WTC11 (cell line): ENCODE results near the gene STUM. TPM values are rescaled to one million over a fixed set of nuclear protein-coding genes. Genes with fewer than 3 reads are reported as not detected.

Source experiments
- ATAC-seq: fragments of 200-7000 bp; cut with Tn5 transposase; 2 replicates; pipeline ENCODE4 v1.10.0; 2021; ENCODE audit warnings: mild to moderate bottlenecking, moderate library complexity
- CTCF ChIA-PET: fragments of 300-600 bp; sonication (Branson Sonifier 250); formaldehyde crosslinking; loops from one replicate; lab custom pipeline; 2021; ENCODE audit warnings: antibody characterized with exemption; lab: Charles Lee
- POLR2A ChIA-PET: fragments of 350-600 bp; sonication (Branson Sonifier 250); formaldehyde crosslinking; loops from one replicate; lab custom pipeline; 2021; ENCODE audit warnings: antibody characterized with exemption; lab: Charles Lee
- DNase-seq: peaks from one replicate; pipeline ENCODE4 v3.0.0; 2021; ENCODE audit warnings: low spot score
- H3K27ac Mint-ChIP-seq: 2 replicates; pipeline ENCODE4 v1.8.0; 2021; ENCODE audit warnings: mixed read lengths
- H3K27me3 Mint-ChIP-seq: 2 replicates; pipeline ENCODE4 v1.8.0; 2021; ENCODE audit warnings: low read depth, mild to moderate bottlenecking, moderate library complexity, mixed read lengths
- H3K36me3 Mint-ChIP-seq: 2 replicates; pipeline ENCODE4 v1.8.0; 2021; ENCODE audit warnings: mixed read lengths
- H3K4me1 Mint-ChIP-seq: 2 replicates; pipeline ENCODE4 v1.8.0; 2022; ENCODE audit warnings: mixed read lengths
- H3K4me3 Mint-ChIP-seq: 2 replicates; pipeline ENCODE4 v1.8.0; 2021; ENCODE audit warnings: mild to moderate bottlenecking, moderate library complexity, mixed read lengths
- H3K9me3 Mint-ChIP-seq: 2 replicates; pipeline ENCODE4 v1.8.0; 2021; ENCODE audit warnings: mixed read lengths
- JAZF1 ChIP-seq: fragments of 250-450 bp; sonication (Bioruptor Pico); IDR thresholded peaks from 2 replicates; pipeline ENCODE4 v1.9.0; 2021; ENCODE audit warnings: moderate library complexity, mild to moderate bottlenecking, inconsistent platforms
- JUN ChIP-seq: sonication (generic); formaldehyde crosslinking; IDR thresholded peaks from 2 replicates; pipeline ENCODE4 v1.8.0; 2023; ENCODE audit warnings: mild to moderate bottlenecking, missing genetic modification reagents
- KAT7 ChIP-seq: sonication (generic); formaldehyde crosslinking; IDR thresholded peaks from 2 replicates; pipeline ENCODE4 v1.8.1; 2023; ENCODE audit warnings: missing genetic modification reagents, mild to moderate bottlenecking, borderline replicate concordance
- PRRX2 ChIP-seq: fragments of 250-450 bp; sonication (Bioruptor Pico); IDR thresholded peaks from 2 replicates; pipeline ENCODE4 v1.8.0; 2021; ENCODE audit warnings: mild to moderate bottlenecking
- ZNF671 ChIP-seq: fragments of 250-450 bp; sonication (Bioruptor Pico); IDR thresholded peaks from 2 replicates; pipeline ENCODE4 v1.8.0; 2021; ENCODE audit warnings: mild to moderate bottlenecking
- total RNA-seq: library from RNA; stranded (reverse); gene quantifications from 3 replicates; pipeline ENCODE4 v1.2.3, GENCODE V29; 2021
- TF ChIP-seq, protein P1 (sequence below): sonication (generic); formaldehyde crosslinking; IDR thresholded peaks from 2 replicates; pipeline ENCODE4 v1.8.0; 2022; ENCODE audit warnings: missing genetic modification reagents
- TF ChIP-seq, protein P2 (sequence below): sonication (generic); formaldehyde crosslinking; IDR thresholded peaks from 2 replicates; pipeline ENCODE4 v1.8.0; 2022; ENCODE audit warnings: mild to moderate bottlenecking, missing genetic modification reagents
- TF ChIP-seq, protein P3 (sequence below): fragments of 250-450 bp; sonication (Bioruptor Pico); IDR thresholded peaks from 2 replicates; pipeline ENCODE4 v1.9.0; 2021; ENCODE audit warnings: mild to moderate bottlenecking
- TF ChIP-seq, protein P4 (sequence below): sonication (generic); formaldehyde crosslinking; IDR thresholded peaks from 2 replicates; pipeline ENCODE4 v1.8.1; 2022; ENCODE audit warnings: mild to moderate bottlenecking, moderate library complexity, missing genetic modification reagents
- TF ChIP-seq, protein P5 (sequence below): sonication (generic); formaldehyde crosslinking; IDR thresholded peaks from 2 replicates; pipeline ENCODE4 v1.8.1; 2022; ENCODE audit warnings: low read depth, missing genetic modification reagents, borderline replicate concordance
- TF ChIP-seq, protein P6 (sequence below): fragments of 250-450 bp; sonication (Bioruptor Pico); IDR thresholded peaks from 2 replicates; pipeline ENCODE4 v1.8.0; 2021; ENCODE audit warnings: mild to moderate bottlenecking

The STUM gene
- total RNA-seq, 1 experiment from 2014 or later = 2.5 TPM

DNA sequence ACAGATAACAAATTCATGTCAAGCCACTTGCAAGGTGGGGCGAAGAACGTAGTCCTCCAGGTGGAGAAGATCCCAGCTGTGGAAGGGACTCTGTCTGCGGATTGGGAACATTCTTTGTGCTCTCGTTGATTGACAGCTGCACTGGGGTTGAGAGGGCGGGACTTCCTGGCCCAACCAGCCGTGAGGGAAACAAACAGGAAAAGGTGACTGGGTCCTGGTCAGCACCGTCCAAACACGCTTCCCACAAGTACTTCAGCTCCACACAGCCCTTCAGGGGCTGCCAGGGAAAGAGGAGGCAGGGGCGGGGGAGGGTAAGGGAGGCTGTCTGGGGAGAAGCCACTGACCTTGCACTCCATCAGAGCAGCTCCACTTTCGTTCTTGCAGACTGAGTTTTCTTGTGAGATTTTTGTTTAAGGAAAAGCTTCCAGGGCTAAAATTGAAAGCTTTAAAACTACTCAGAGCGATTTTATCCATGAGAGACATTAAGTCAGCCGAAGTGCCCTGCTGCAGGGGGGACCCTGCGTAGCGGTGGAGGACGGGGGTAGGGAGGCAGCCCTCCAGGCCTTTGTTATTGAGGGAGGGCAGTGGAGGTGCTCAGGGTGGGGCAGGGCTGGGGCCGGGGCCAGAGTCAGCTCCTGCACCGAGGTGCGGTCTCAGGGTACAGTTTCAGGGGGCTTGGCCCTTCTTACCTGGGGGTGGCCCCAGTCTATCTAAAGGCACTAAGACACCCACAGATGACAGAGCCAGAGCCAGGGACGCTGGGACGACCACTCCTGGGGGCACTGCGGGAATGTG, 21.6 kb upstream of the STUM start (continued):
- TF ChIP-seq, protein P1, sequence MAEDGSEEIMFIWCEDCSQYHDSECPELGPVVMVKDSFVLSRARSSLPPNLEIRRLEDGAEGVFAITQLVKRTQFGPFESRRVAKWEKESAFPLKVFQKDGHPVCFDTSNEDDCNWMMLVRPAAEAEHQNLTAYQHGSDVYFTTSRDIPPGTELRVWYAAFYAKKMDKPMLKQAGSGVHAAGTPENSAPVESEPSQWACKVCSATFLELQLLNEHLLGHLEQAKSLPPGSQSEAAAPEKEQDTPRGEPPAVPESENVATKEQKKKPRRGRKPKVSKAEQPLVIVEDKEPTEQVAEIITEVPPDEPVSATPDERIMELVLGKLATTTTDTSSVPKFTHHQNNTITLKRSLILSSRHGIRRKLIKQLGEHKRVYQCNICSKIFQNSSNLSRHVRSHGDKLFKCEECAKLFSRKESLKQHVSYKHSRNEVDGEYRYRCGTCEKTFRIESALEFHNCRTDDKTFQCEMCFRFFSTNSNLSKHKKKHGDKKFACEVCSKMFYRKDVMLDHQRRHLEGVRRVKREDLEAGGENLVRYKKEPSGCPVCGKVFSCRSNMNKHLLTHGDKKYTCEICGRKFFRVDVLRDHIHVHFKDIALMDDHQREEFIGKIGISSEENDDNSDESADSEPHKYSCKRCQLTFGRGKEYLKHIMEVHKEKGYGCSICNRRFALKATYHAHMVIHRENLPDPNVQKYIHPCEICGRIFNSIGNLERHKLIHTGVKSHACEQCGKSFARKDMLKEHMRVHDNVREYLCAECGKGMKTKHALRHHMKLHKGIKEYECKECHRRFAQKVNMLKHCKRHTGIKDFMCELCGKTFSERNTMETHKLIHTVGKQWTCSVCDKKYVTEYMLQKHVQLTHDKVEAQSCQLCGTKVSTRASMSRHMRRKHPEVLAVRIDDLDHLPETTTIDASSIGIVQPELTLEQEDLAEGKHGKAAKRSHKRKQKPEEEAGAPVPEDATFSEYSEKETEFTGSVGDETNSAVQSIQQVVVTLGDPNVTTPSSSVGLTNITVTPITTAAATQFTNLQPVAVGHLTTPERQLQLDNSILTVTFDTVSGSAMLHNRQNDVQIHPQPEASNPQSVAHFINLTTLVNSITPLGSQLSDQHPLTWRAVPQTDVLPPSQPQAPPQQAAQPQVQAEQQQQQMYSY = no peak
- TF ChIP-seq JAZF1 (CRISPR knock-in tag) = no peak
- TF ChIP-seq, protein P2, sequence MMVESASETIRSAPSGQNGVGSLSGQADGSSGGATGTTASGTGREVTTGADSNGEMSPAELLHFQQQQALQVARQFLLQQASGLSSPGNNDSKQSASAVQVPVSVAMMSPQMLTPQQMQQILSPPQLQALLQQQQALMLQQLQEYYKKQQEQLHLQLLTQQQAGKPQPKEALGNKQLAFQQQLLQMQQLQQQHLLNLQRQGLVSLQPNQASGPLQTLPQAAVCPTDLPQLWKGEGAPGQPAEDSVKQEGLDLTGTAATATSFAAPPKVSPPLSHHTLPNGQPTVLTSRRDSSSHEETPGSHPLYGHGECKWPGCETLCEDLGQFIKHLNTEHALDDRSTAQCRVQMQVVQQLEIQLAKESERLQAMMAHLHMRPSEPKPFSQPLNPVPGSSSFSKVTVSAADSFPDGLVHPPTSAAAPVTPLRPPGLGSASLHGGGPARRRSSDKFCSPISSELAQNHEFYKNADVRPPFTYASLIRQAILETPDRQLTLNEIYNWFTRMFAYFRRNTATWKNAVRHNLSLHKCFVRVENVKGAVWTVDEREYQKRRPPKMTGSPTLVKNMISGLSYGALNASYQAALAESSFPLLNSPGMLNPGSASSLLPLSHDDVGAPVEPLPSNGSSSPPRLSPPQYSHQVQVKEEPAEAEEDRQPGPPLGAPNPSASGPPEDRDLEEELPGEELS (CRISPR knock-in tag) = no peak
- TF ChIP-seq, protein P3, sequence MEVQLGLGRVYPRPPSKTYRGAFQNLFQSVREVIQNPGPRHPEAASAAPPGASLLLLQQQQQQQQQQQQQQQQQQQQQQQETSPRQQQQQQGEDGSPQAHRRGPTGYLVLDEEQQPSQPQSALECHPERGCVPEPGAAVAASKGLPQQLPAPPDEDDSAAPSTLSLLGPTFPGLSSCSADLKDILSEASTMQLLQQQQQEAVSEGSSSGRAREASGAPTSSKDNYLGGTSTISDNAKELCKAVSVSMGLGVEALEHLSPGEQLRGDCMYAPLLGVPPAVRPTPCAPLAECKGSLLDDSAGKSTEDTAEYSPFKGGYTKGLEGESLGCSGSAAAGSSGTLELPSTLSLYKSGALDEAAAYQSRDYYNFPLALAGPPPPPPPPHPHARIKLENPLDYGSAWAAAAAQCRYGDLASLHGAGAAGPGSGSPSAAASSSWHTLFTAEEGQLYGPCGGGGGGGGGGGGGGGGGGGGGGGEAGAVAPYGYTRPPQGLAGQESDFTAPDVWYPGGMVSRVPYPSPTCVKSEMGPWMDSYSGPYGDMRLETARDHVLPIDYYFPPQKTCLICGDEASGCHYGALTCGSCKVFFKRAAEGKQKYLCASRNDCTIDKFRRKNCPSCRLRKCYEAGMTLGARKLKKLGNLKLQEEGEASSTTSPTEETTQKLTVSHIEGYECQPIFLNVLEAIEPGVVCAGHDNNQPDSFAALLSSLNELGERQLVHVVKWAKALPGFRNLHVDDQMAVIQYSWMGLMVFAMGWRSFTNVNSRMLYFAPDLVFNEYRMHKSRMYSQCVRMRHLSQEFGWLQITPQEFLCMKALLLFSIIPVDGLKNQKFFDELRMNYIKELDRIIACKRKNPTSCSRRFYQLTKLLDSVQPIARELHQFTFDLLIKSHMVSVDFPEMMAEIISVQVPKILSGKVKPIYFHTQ (CRISPR knock-in tag) = no peak
- TF ChIP-seq, protein P4, sequence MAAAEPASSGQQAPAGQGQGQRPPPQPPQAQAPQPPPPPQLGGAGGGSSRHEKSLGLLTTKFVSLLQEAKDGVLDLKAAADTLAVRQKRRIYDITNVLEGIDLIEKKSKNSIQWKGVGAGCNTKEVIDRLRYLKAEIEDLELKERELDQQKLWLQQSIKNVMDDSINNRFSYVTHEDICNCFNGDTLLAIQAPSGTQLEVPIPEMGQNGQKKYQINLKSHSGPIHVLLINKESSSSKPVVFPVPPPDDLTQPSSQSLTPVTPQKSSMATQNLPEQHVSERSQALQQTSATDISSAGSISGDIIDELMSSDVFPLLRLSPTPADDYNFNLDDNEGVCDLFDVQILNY (CRISPR knock-in tag) = no peak

DNA sequence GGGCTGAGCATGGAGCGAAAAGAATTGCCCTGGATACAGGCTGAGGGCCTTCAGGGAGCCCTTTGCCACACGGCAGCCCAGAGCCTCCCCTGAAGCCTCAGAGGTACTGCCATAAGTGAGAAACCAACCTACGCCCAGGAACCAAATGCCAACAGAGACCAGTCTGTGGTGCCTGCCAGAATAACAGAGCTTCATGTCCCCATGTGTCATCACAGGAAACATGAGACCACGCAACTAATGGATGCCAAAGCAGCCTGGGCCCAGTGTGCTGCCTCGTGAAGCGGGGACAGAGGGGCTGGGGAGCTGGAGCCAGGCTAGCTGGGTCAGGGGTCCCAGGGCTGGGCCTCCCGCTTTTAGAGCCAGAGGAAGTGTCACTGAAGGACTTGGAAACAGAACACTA, 18.7 kb upstream of the STUM start:
- POLR2A ChIA-PET = no interaction called here

More for the DNA sequence above, 18.7 kb upstream of the STUM start:
- no peak overlapping the region for H3K4me3 Mint-ChIP-seq
- no peaks in the 10 kb centered on the region for H3K36me3 Mint-ChIP-seq
- peaks cover 5% of the 10 kb centered on the region; the same call in 1 of the 2 replicates for H3K9me3 Mint-ChIP-seq
- H3K4me1 Mint-ChIP-seq = peaks cover 26% of the 10 kb centered on the region
- H3K27ac Mint-ChIP-seq = no peak overlapping the region
- ATAC-seq = no peak
- no peak for DNase-seq
- TF ChIP-seq, protein P5, sequence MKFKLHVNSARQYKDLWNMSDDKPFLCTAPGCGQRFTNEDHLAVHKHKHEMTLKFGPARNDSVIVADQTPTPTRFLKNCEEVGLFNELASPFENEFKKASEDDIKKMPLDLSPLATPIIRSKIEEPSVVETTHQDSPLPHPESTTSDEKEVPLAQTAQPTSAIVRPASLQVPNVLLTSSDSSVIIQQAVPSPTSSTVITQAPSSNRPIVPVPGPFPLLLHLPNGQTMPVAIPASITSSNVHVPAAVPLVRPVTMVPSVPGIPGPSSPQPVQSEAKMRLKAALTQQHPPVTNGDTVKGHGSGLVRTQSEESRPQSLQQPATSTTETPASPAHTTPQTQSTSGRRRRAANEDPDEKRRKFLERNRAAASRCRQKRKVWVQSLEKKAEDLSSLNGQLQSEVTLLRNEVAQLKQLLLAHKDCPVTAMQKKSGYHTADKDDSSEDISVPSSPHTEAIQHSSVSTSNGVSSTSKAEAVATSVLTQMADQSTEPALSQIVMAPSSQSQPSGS = no peak
- TF ChIP-seq, protein P3 (CRISPR knock-in tag) = no peak
- TF ChIP-seq PRRX2 (CRISPR knock-in tag) (no peak), JUN (no peak), ZNF671 (CRISPR knock-in tag) (no peak), KAT7 (CRISPR knock-in tag) (no peak)
- TF ChIP-seq, protein P6, sequence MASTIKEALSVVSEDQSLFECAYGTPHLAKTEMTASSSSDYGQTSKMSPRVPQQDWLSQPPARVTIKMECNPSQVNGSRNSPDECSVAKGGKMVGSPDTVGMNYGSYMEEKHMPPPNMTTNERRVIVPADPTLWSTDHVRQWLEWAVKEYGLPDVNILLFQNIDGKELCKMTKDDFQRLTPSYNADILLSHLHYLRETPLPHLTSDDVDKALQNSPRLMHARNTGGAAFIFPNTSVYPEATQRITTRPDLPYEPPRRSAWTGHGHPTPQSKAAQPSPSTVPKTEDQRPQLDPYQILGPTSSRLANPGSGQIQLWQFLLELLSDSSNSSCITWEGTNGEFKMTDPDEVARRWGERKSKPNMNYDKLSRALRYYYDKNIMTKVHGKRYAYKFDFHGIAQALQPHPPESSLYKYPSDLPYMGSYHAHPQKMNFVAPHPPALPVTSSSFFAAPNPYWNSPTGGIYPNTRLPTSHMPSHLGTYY (CRISPR knock-in tag) = no peak
- TF ChIP-seq, protein P2 (CRISPR knock-in tag) = no peak
- CTCF ChIA-PET = no interaction called here
- H3K27me3 Mint-ChIP-seq = peaks cover 10% of the 10 kb centered on the region
